ENCODE data around the gene AP2A1.

The AP2A1 gene

GRCh38 chr19:49767381-49767780, 580 bp downstream of the AP2A1 start:
- TF ChIP-seq POLR2AphosphoS5 (IDR thresholded peaks at IDR 0.05; ENCODE audit: low read depth, low read length), result no peak
- TF ChIP-seq TAF1 (IDR thresholded peaks at IDR 0.05; ENCODE audit: borderline replicate concordance, low read depth, low read length), result no peak
- no peak for TF ChIP-seq POLR2A (IDR thresholded peaks at IDR 0.05; ENCODE audit: low read depth, low read length)
- no peak for FAIRE-seq
- DNase-seq (ENCODE audit: insufficient read length), result no peak

DNA sequence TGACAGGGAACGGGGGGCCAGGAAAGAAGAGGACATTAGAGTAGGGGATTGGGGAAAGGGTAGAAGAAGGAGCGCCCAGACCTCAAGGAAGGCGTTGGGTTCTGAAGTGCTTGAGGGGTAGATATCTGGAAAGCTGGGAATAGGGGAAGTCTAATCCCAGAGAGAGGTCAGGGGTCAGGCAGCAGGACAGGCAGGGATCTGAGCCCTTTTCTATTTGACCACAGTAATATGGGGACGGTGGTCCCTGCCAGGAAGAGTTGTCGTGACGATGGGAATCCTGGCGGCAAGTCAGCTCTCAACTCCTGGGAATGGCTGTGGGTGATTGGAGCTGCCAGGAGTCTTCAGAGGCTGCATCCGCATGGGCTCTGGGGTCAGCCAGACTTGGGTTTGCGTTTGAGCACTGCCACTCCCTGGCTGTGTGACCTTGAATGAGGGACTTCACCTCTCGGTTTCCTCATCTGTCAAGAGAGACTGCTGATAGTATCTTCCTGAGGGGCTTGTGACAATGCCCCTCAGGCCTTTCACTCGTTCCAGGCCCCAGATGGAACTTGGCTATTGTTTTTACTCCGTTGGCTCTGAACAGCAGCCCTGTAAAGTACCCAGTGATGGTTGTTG, 1.3 kb downstream of the AP2A1 start:
- DNase-seq (ENCODE audit: insufficient read length), result no peak
- no peak for TF ChIP-seq POLR2AphosphoS5 (IDR thresholded peaks at IDR 0.05; ENCODE audit: low read depth, low read length)
- TF ChIP-seq POLR2A (IDR thresholded peaks at IDR 0.05; ENCODE audit: low read depth, low read length), result no peak
- no peak for TF ChIP-seq TAF1 (IDR thresholded peaks at IDR 0.05; ENCODE audit: borderline replicate concordance, low read depth, low read length)
- no peak for FAIRE-seq

DNA sequence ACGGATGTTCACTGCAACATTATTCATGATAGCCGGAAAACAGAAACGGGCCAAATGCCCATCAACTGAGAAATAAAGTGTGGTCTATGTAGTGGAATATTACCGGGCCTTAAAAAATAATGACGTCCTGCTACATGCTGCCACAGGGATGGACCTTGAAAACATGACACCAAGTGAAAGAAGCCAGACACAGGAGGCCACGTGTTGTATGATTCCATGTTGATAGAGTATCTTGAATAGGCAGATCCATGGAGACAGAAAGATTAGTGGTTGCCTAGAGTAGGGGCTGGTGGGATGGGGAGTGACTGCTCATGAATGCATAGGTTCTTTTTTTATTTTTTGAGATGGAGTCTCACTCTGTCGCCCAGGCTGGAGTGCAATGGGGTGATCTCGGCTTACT, 3.7 kb downstream of the AP2A1 start:
- FAIRE-seq (no peak), DNase-seq (ENCODE audit: insufficient read length) (no peak)
- TF ChIP-seq POLR2AphosphoS5 (IDR thresholded peaks at IDR 0.05; ENCODE audit: low read depth, low read length) (no peak), POLR2A (IDR thresholded peaks at IDR 0.05; ENCODE audit: low read depth, low read length) (no peak), TAF1 (IDR thresholded peaks at IDR 0.05; ENCODE audit: borderline replicate concordance, low read depth, low read length) (no peak)

DNA sequence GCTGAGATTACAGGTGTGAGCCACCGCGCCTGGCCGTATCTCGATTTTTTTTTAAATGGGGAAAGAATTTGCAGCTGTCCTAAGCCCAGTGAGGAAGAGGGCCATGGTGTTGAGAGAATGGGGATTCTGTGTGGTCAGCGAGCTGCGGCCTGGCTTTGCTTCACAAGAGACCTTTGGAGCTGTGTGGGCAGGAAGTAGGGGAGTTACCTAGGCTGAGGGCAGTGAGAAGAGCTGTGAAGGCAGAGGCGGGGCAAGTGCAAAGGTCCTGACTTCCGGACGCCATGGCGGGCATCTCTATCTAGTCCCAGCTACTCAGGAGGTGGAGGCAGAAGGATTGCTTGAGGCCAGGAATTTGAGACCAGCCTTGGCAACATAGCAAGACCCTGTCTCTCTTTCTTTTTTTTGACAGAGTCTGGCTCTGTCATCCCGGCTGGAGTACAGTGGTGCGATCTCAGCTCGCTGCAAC, 4.9 kb downstream of the AP2A1 start:
- FAIRE-seq (no peak), DNase-seq (ENCODE audit: insufficient read length) (no peak)
- TF ChIP-seq POLR2AphosphoS5 (IDR thresholded peaks at IDR 0.05; ENCODE audit: low read depth, low read length) (no peak), POLR2A (IDR thresholded peaks at IDR 0.05; ENCODE audit: low read depth, low read length) (no peak), TAF1 (IDR thresholded peaks at IDR 0.05; ENCODE audit: borderline replicate concordance, low read depth, low read length) (no peak)

- DNase-seq (ENCODE audit: insufficient read length) (no peak), FAIRE-seq (no peak)
Measured at GRCh38 chr19:49772850-49773432, 6.1 kb downstream of the AP2A1 start.

GRCh38 chr19:49773663-49774350, 7.0 kb downstream of the AP2A1 start:
- TF ChIP-seq TAF1 (IDR thresholded peaks at IDR 0.05; ENCODE audit: borderline replicate concordance, low read depth, low read length) (no peak), POLR2A (IDR thresholded peaks at IDR 0.05; ENCODE audit: low read depth, low read length) (no peak), POLR2AphosphoS5 (IDR thresholded peaks at IDR 0.05; ENCODE audit: low read depth, low read length) (no peak)
- FAIRE-seq, result no peak
- DNase-seq (ENCODE audit: insufficient read length), result no peak

More at GRCh38 chr19:49772850-49773432, 6.1 kb downstream of the AP2A1 start:
- TF ChIP-seq POLR2A (IDR thresholded peaks at IDR 0.05; ENCODE audit: low read depth, low read length), result no peak
- no peak for TF ChIP-seq TAF1 (IDR thresholded peaks at IDR 0.05; ENCODE audit: borderline replicate concordance, low read depth, low read length)
- no peak for TF ChIP-seq POLR2AphosphoS5 (IDR thresholded peaks at IDR 0.05; ENCODE audit: low read depth, low read length)

GRCh38 chr19:49774969-49775368, 8.2 kb downstream of the AP2A1 start:
- DNase-seq (ENCODE audit: insufficient read length) (no peak), FAIRE-seq (no peak)
- TF ChIP-seq TAF1 (IDR thresholded peaks at IDR 0.05; ENCODE audit: borderline replicate concordance, low read depth, low read length) (no peak), POLR2A (IDR thresholded peaks at IDR 0.05; ENCODE audit: low read depth, low read length) (no peak)

GRCh38 chr19:49775742-49776370, 9.1 kb downstream of the AP2A1 start:
- FAIRE-seq (no peak), DNase-seq (ENCODE audit: insufficient read length) (no peak)
- no peak for TF ChIP-seq POLR2A (IDR thresholded peaks at IDR 0.05; ENCODE audit: low read depth, low read length)
- TF ChIP-seq TAF1 (IDR thresholded peaks at IDR 0.05; ENCODE audit: borderline replicate concordance, low read depth, low read length), result no peak
- no peak for TF ChIP-seq POLR2AphosphoS5 (IDR thresholded peaks at IDR 0.05; ENCODE audit: low read depth, low read length)

- DNase-seq (ENCODE audit: insufficient read length), result no peak
- TF ChIP-seq POLR2AphosphoS5 (IDR thresholded peaks at IDR 0.05; ENCODE audit: low read depth, low read length), result no peak
- TF ChIP-seq POLR2A (IDR thresholded peaks at IDR 0.05; ENCODE audit: low read depth, low read length), result no peak
- no peak for TF ChIP-seq TAF1 (IDR thresholded peaks at IDR 0.05; ENCODE audit: borderline replicate concordance, low read depth, low read length)
- FAIRE-seq, result no peak
Measured at GRCh38 chr19:49776371-49776764, 9.6 kb downstream of the AP2A1 start.

DNA sequence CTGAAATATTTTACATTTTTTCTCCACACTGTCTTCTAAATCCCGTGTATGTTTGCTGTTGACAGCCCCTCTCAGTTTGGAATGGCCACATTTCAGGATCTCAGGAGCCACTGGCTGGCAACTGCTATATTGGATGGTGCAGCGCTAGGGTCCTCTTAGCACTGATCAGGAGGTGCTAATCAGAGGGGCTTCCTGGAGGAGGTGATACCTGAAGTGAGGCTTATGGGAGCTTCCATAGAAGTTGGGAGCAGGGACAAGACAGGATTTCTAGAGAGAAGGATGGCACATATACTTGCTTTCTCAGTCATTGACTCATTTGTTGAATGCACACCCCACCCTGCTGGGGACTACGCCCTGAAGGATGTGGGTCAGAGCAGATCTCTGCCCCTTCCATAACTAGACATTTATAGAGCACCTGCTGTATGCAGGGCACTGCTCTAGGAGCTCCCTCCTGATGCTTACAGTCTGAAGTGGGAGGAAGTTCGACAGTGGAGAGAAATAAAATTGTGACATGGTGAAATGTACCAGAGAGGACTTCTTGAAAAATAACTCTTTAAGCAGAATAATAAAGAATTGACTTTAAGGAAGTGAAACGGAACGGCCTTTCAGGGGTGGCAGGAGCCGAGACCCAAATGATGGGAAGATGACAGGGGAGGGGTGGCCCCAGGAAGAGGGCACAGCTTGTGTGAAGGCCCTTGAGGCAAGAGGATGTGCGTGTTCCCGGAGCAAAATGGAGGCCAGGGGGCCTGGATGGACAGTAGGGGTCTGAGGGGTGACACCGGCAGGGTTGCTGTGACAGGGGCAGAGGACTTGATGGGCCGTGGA, 13.1 kb downstream of the AP2A1 start:
- FAIRE-seq, result peak; percentile 46
- no peak for DNase-seq (ENCODE audit: insufficient read length)
- no peak for TF ChIP-seq POLR2AphosphoS5 (IDR thresholded peaks at IDR 0.05; ENCODE audit: low read depth, low read length)
- TF ChIP-seq TAF1 (IDR thresholded peaks at IDR 0.05; ENCODE audit: borderline replicate concordance, low read depth, low read length), result no peak
- TF ChIP-seq POLR2A (IDR thresholded peaks at IDR 0.05; ENCODE audit: low read depth, low read length), result no peak

GRCh38 chr19:49780861-49781260, 14.1 kb downstream of the AP2A1 start:
- no peak for DNase-seq (ENCODE audit: insufficient read length)
- no peak for TF ChIP-seq POLR2A (IDR thresholded peaks at IDR 0.05; ENCODE audit: low read depth, low read length)
- TF ChIP-seq TAF1 (IDR thresholded peaks at IDR 0.05; ENCODE audit: borderline replicate concordance, low read depth, low read length), result no peak
- TF ChIP-seq POLR2AphosphoS5 (IDR thresholded peaks at IDR 0.05; ENCODE audit: low read depth, low read length), result no peak
- FAIRE-seq, result no peak

Measured in GM12892 (cell line).